GM18520 (cell line): Measurements from ENCODE around the gene TJP2.

ENCODE experiments used
- ATAC-seq: cut with Tn5 transposase; IDR thresholded peaks from one replicate; pipeline ENCODE4 v1.9.1; 2021; ENCODE audit not compliant: unreplicated experiment

The TJP2 gene

GRCh38 chr9:69323861-69324260 is 149.8 kb downstream of the TJP2 start:
- no peak for ATAC-seq
